Dermis microvascular lymphatic vessel endothelial cell (primary cell): ENCODE data around the gene ABCA2. TPM values are rescaled to one million over a fixed set of nuclear protein-coding genes. Genes with fewer than 3 reads are reported as not detected.
A peak's percentile ranks its signal among the peaks of the same experiment; 100 is the strongest.

Experiments
- DNase-seq, 2 donors: peaks; one replicate each; pipeline versions ENCODE4 v3.0.0 to v3.0.0-alpha.2; 2010; ENCODE audit warnings: low read depth in 2 of 2
- total RNA-seq: library from RNA; depleted of rRNA; stranded (reverse); fragments of >200 nt; gene quantifications from 2 replicates; pipeline ENCODE4 v1.2.1, GENCODE V29; 2014

Gene ABCA2
- total RNA-seq, 1 donor from 2014 or later, result 4.5 TPM

GRCh38 chr9:136979769-136980587 lies 48.1 kb downstream of the ABCA2 start:
- DNase-seq, result no peak

GRCh38 chr9:136978865-136979544 lies 49.0 kb downstream of the ABCA2 start:
- DNase-seq, result no peak

- DNase-seq, result peak in 1 of 2 donors; percentile 62
These were observed 49.8 kb downstream of the ABCA2 start for GRCh38 chr9:136978073-136978864.

GRCh38 chr9:136977649-136978072 lies 50.4 kb downstream of the ABCA2 start:
- no peak for DNase-seq

- no peak for DNase-seq
These were observed 50.8 kb downstream of the ABCA2 start, which contains the start of gene PTGDS for GRCh38 chr9:136977223-136977622. PTGDS (plus strand) TSS chr9:136977504; CDS start chr9:136977579, 75 bp downstream.

- DNase-seq, result peak; percentile 48 to 51
These were observed 52.4 kb downstream of the ABCA2 start for GRCh38 chr9:136975644-136976043.

- DNase-seq, result no peak
These were observed 53.1 kb downstream of the ABCA2 start for GRCh38 chr9:136974817-136975535.

GRCh38 chr9:136973618-136974617 lies 54.1 kb downstream of the ABCA2 start:
- DNase-seq, result no peak

- DNase-seq, result no peak
These were observed 55.3 kb downstream of the ABCA2 start for GRCh38 chr9:136972743-136973142.

GRCh38 chr9:136972335-136972734 lies 55.7 kb downstream of the ABCA2 start:
- DNase-seq, result no peak

- no peak for DNase-seq
These were observed 56.3 kb downstream of the ABCA2 start for GRCh38 chr9:136971746-136972145.

GRCh38 chr9:136970361-136970760 lies 57.7 kb downstream of the ABCA2 start:
- DNase-seq, result no peak

GRCh38 chr9:136969774-136970173 lies 58.3 kb downstream of the ABCA2 start:
- no peak for DNase-seq

- no peak for DNase-seq
These were observed 58.9 kb downstream of the ABCA2 start for GRCh38 chr9:136969150-136969549.

GRCh38 chr9:136968333-136969127 lies 59.5 kb downstream of the ABCA2 start:
- no peak for DNase-seq

- no peak for DNase-seq
These were observed 62.1 kb downstream of the ABCA2 start for GRCh38 chr9:136965771-136966484.

- DNase-seq, result no peak
These were observed 63.1 kb downstream of the ABCA2 start for GRCh38 chr9:136964833-136965422.

GRCh38 chr9:136964171-136964689 lies 63.8 kb downstream of the ABCA2 start:
- DNase-seq, result no peak
